GM23338 (cell line): ENCODE results near the gene HES7. TPM values are rescaled to one million over a fixed set of nuclear protein-coding genes. Genes with fewer than 3 reads are reported as not detected.

Source experiments
- ATAC-seq: fragments of 200-7000 bp; cut with Tn5 transposase; 3 replicates; pipeline ENCODE4 v1.9.1; 2020
- DNase-seq: peaks from one replicate; pipeline ENCODE4 v3.0.0-alpha.2; 2015; ENCODE audit warnings: low spot score
- H2AFZ ChIP-seq: fragments of 200-600 bp; sonication (generic); 2 replicates; pipeline ENCODE4 v1.8.0; 2016; ENCODE audit warnings: antibody characterized with exemption, mild to moderate bottlenecking, moderate library complexity
- H3F3A ChIP-seq: fragments of 200-600 bp; sonication (generic); replicated peaks from 2 replicates; pipeline ENCODE4 v1.8.0; 2017; ENCODE audit warnings: antibody characterized with exemption, mixed run types, low read depth
- H3K27ac ChIP-seq: fragments of 200-600 bp; sonication (generic); 2 replicates; pipeline ENCODE4 v1.6.1; 2016; ENCODE audit warnings: low read depth
- H3K27me3 ChIP-seq: fragments of 200-600 bp; sonication (generic); 2 replicates; pipeline ENCODE4 v1.8.0; 2016; ENCODE audit warnings: mild to moderate bottlenecking, mixed run types, moderate library complexity; ENCODE audit not compliant: insufficient read depth
- H3K36me3 ChIP-seq: fragments of 200-600 bp; sonication (generic); 2 replicates; pipeline ENCODE4 v1.8.0; 2016; ENCODE audit warnings: mild to moderate bottlenecking; ENCODE audit not compliant: insufficient read depth
- H3K4me1 ChIP-seq: fragments of 200-600 bp; sonication (generic); 2 replicates; pipeline ENCODE4 v1.8.0; 2016; ENCODE audit warnings: mild to moderate bottlenecking, moderate library complexity; ENCODE audit not compliant: insufficient read depth
- H3K4me2 ChIP-seq: fragments of 200-600 bp; sonication (generic); 2 replicates; pipeline ENCODE4 v1.7.1; 2017; ENCODE audit warnings: mixed run types
- H3K4me3 ChIP-seq: fragments of 200-600 bp; sonication (generic); 2 replicates; pipeline ENCODE4 v1.6.1; 2016; ENCODE audit warnings: mixed run types
- H3K79me2 ChIP-seq: fragments of 200-600 bp; sonication (generic); replicated peaks from 2 replicates; pipeline ENCODE4 v1.8.0; 2017; ENCODE audit warnings: mild to moderate bottlenecking; ENCODE audit not compliant: insufficient read depth
- H3K9me2 ChIP-seq: fragments of 200-600 bp; sonication (generic); 2 replicates; pipeline ENCODE4 v1.8.0; 2017; ENCODE audit not compliant: insufficient read depth
- H4K20me1 ChIP-seq: fragments of 200-600 bp; sonication (generic); replicated peaks from 2 replicates; pipeline ENCODE4 v1.8.0; 2017; ENCODE audit warnings: mild to moderate bottlenecking; ENCODE audit not compliant: insufficient read depth
- H3K27ac Mint-ChIP-seq: 2 replicates; pipeline ENCODE4 v1.8.0; 2020; ENCODE audit warnings: inconsistent platforms, mild to moderate bottlenecking, moderate library complexity, mixed read lengths
- H3K27me3 Mint-ChIP-seq: 3 replicates; pipeline ENCODE4 v1.8.0; 2022; ENCODE audit warnings: low read depth, mild to moderate bottlenecking, moderate library complexity, mixed read lengths, inconsistent platforms; ENCODE audit not compliant: insufficient read depth, poor library complexity
- H3K36me3 Mint-ChIP-seq: 3 replicates; pipeline ENCODE4 v1.8.0; 2021; ENCODE audit warnings: low read depth, mild to moderate bottlenecking, inconsistent platforms, moderate library complexity, mixed read lengths
- H3K4me1 Mint-ChIP-seq: 3 replicates; pipeline ENCODE4 v1.8.0; 2020; ENCODE audit warnings: mild to moderate bottlenecking, inconsistent platforms, mixed read lengths
- H3K4me3 Mint-ChIP-seq: 3 replicates; pipeline ENCODE4 v1.8.0; 2021; ENCODE audit warnings: moderate library complexity, mild to moderate bottlenecking, inconsistent platforms, mixed read lengths
- H3K9me3 Mint-ChIP-seq: 3 replicates; pipeline ENCODE4 v1.8.0; 2020; ENCODE audit warnings: moderate library complexity, mild to moderate bottlenecking, inconsistent platforms, mixed read lengths
- CREB1 ChIP-seq: fragments of 250-450 bp; sonication (Bioruptor Pico); IDR thresholded peaks from 2 replicates; pipeline ENCODE4 v1.5.0; 2020; ENCODE audit warnings: low read depth, mild to moderate bottlenecking, moderate library complexity
- EZH2 ChIP-seq: fragments of 200-600 bp; sonication (generic); IDR thresholded peaks from one replicate; pipeline ENCODE4 v1.8.0; 2017; ENCODE audit warnings: antibody characterized with exemption, mild to moderate bottlenecking, low read depth; ENCODE audit not compliant: unreplicated experiment
- EZH2phosphoT487 ChIP-seq: fragments of 200-600 bp; sonication (generic); IDR thresholded peaks from one replicate; pipeline ENCODE4 v1.8.1; 2018; ENCODE audit warnings: antibody characterized with exemption; ENCODE audit not compliant: unreplicated experiment
- JUNB ChIP-seq: IDR thresholded peaks from one replicate; pipeline ENCODE4 v1.6.1; 2016; ENCODE audit warnings: antibody characterized with exemption; ENCODE audit not compliant: unreplicated experiment
- NANOG ChIP-seq: IDR thresholded peaks from 2 replicates; pipeline ENCODE4 v1.6.1; 2016; ENCODE audit warnings: antibody characterized with exemption, borderline replicate concordance
- POLR2AphosphoS5 ChIP-seq: IDR thresholded peaks from 2 replicates; pipeline ENCODE4 v1.6.1; 2016; ENCODE audit warnings: antibody characterized with exemption, low read depth
- STAT1 ChIP-seq: IDR thresholded peaks from one replicate; pipeline ENCODE4 v1.6.1; 2016; ENCODE audit warnings: antibody characterized with exemption; ENCODE audit not compliant: unreplicated experiment
- ZNF114 ChIP-seq: fragments of 250-450 bp; sonication (Bioruptor Pico); IDR thresholded peaks from 2 replicates; pipeline ENCODE4 v1.5.0; 2020; ENCODE audit warnings: mild to moderate bottlenecking, moderate library complexity
- ZNF331 ChIP-seq: fragments of 250-450 bp; sonication (Bioruptor Pico); IDR thresholded peaks from 2 replicates; pipeline ENCODE4 v1.5.0; 2020; ENCODE audit warnings: low read depth, mild to moderate bottlenecking, moderate library complexity
- polyA plus RNA-seq: library from polyadenylated mRNA; unstranded; fragments of >200 nt; fragmentation: Nextera tagmentation; extraction: Ambion mirVana; gene quantifications from 2 replicates; pipeline ENCODE4 v1.2.1, GENCODE V29; 2016
- total RNA-seq: library from RNA; depleted of rRNA; stranded (reverse); fragments of >200 nt; shearing (Covaris generic); gene quantifications from 2 replicates; pipeline ENCODE4 v1.2.3, GENCODE V29; 2014
- TF ChIP-seq, protein P1 (sequence below), 2 experiments: fragments of 200-600 bp in 1 of 2; sonication (generic) in 1 of 2; conservative IDR thresholded peaks; 2 replicates each; pipeline versions ENCODE4 v1.5.1 to v1.6.1; 2016 to 2017; ENCODE audit warnings: antibody characterized with exemption in 2 of 2, low read depth in 2 of 2, mild to moderate bottlenecking in 2 of 2, moderate library complexity in 1 of 2
- TF ChIP-seq, protein P2 (sequence below): IDR thresholded peaks from 2 replicates; pipeline ENCODE4 v1.6.1; 2016; ENCODE audit warnings: antibody characterized with exemption

Gene HES7
- total and polyA plus RNA-seq, 2 experiments from 2014 or later, result 0.14 TPM; not detected in 1

DNA sequence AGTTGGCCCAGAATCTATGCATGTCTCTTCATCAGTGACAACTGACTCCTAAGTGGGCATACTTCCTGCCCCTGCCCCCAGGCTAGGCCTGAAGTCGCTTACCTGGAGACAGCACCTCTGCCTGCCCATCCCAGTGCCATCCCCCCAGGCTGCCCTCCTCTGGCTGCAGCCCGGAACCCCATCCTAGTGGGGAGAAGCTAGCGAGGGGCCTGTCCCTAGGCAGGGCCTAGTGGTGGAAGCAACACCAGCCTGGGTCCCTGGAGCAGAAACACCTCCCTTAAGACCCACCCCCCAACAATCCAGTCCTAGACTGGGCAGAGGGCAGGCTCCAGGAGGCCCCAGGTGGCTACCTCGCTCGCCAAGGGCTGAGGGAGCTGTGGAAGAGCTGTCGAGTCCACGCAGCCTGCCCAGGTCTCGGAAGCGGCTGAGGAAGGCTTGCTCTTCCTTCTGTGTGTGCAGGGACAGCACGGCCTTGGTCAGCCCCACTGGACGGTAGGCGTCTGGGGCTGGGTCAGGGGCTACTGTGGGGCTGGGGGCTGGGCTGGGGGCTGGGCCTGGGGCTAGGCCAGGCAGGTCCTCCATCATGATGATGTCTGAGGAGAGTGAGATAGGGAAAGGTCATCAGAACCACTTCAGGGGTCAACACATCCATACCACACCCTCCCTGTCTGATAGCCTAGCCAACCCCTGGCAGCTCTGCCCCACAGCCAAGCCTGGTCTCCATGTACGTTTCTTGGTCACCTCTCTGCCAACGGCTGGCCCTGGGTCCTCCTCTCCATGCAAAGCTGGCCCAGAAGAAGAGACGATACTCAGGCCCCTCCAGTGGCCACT, 20.7 kb upstream of the HES7 start:
- no peaks in the 10 kb centered on the region for H3K4me1 Mint-ChIP-seq
- no peak overlapping the region for H3K4me3 Mint-ChIP-seq
- no peak overlapping the region for H3K4me2 ChIP-seq
- H2AFZ ChIP-seq, result no peak overlapping the region
- no peaks in the 10 kb centered on the region for H3K4me1 ChIP-seq
- no peaks in the 10 kb centered on the region for H3K27me3 ChIP-seq
- TF ChIP-seq STAT1, result no peak
- no peaks in the 10 kb centered on the region for H3K9me2 ChIP-seq
- H3K36me3 ChIP-seq, result peaks cover 7% of the 10 kb centered on the region; the same call in 1 of the 2 replicates
- no peaks in the 10 kb centered on the region for H4K20me1 ChIP-seq
- H3K9me3 Mint-ChIP-seq, result no peaks in the 10 kb centered on the region
- ATAC-seq (no peak), DNase-seq (no peak)
- peaks cover 52% of the 10 kb centered on the region for H3K36me3 Mint-ChIP-seq
- no peak overlapping the region for H3K27ac Mint-ChIP-seq
- H3K27me3 Mint-ChIP-seq, result peaks cover 7% of the 10 kb centered on the region
- H3K79me2 ChIP-seq, result no peaks in the 10 kb centered on the region
- peaks cover 12% of the 10 kb centered on the region for H3F3A ChIP-seq
- no peak overlapping the region for H3K4me3 ChIP-seq
- H3K27ac ChIP-seq, result no peak overlapping the region

DNA sequence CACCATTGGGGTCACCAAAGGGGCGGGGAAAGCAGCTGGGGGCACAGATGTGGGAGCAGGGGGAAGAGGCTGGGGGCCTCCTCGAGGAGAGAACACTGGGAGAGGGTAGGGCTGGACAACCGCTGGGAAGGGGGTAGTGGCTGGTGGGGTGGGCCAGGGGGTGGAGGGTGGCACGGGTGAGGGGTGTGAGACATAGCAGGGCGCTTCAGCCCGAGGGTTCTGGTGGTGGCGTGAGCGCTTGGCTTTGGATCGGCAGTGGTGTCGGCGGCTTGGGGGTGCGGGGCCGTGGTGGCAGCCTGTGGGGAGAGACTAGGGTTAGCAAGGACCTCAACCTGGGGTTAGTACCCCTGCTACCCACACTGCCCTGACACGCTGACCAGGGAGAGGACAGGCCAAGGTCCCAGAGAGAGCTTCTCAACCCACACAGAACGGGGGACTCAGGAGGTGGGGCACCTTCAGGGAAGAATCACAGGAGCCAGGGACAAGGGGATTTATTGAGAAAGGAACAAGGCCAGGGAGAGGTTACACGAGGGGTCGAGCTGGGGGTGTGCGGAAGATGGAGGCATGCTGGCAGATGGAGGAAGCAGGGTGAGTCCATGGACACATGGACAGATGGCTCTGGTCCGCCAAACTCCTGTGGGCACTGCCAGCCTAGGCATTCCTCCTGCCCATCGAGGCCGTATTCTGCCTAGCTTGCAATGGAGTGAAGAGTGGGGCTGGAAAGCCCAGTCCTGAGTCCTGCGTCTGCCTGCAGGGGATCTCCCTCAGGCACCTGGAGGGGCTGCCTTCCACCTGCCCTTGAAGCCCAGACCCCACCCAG, 19.9 kb upstream of the HES7 start:
- Mint-ChIP-seq H3K4me3 (no peak overlapping the region), H3K27me3 (peaks cover 7% of the 10 kb centered on the region), H3K9me3 (peaks cover 4% of the 10 kb centered on the region; the same call in 1 of the 3 replicates), H3K36me3 (peaks cover 49% of the 10 kb centered on the region), H3K27ac (no peak overlapping the region), H3K4me1 (no peaks in the 10 kb centered on the region)
- Histone ChIP-seq H3K79me2 (no peaks in the 10 kb centered on the region), H3K36me3 (peaks cover 7% of the 10 kb centered on the region; the same call in 1 of the 2 replicates), H3K4me1 (no peaks in the 10 kb centered on the region), H3K9me2 (no peaks in the 10 kb centered on the region), H3K27me3 (no peaks in the 10 kb centered on the region), H2AFZ (no peak overlapping the region), H3K27ac (no peak overlapping the region), H3F3A (peaks cover 14% of the 10 kb centered on the region), H4K20me1 (no peaks in the 10 kb centered on the region), H3K4me3 (no peak overlapping the region), H3K4me2 (no peak overlapping the region)
- no peak for ATAC-seq
- DNase-seq, result no peak
- TF ChIP-seq, protein P1, sequence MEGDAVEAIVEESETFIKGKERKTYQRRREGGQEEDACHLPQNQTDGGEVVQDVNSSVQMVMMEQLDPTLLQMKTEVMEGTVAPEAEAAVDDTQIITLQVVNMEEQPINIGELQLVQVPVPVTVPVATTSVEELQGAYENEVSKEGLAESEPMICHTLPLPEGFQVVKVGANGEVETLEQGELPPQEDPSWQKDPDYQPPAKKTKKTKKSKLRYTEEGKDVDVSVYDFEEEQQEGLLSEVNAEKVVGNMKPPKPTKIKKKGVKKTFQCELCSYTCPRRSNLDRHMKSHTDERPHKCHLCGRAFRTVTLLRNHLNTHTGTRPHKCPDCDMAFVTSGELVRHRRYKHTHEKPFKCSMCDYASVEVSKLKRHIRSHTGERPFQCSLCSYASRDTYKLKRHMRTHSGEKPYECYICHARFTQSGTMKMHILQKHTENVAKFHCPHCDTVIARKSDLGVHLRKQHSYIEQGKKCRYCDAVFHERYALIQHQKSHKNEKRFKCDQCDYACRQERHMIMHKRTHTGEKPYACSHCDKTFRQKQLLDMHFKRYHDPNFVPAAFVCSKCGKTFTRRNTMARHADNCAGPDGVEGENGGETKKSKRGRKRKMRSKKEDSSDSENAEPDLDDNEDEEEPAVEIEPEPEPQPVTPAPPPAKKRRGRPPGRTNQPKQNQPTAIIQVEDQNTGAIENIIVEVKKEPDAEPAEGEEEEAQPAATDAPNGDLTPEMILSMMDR (conservative IDR thresholded peaks at IDR 0.05; ENCODE audit: low read depth in 2 of 2), result no peak
- TF ChIP-seq EZH2phosphoT487, result no peak
- no peak for TF ChIP-seq STAT1
- no peak for TF ChIP-seq CREB1 (CRISPR knock-in tag)
- no peak for TF ChIP-seq NANOG
- TF ChIP-seq ZNF331, result no peak
- TF ChIP-seq JUNB, result no peak
- TF ChIP-seq, protein P2, sequence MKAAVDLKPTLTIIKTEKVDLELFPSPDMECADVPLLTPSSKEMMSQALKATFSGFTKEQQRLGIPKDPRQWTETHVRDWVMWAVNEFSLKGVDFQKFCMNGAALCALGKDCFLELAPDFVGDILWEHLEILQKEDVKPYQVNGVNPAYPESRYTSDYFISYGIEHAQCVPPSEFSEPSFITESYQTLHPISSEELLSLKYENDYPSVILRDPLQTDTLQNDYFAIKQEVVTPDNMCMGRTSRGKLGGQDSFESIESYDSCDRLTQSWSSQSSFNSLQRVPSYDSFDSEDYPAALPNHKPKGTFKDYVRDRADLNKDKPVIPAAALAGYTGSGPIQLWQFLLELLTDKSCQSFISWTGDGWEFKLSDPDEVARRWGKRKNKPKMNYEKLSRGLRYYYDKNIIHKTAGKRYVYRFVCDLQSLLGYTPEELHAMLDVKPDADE, result no peak
- no peak for TF ChIP-seq POLR2AphosphoS5
- no peak for TF ChIP-seq EZH2
- no peak for TF ChIP-seq ZNF114 (CRISPR knock-in tag)
